Ramos (cell line): ENCODE measurements around the gene CLSTN3.
"Not testable (repeated sequence)": the region's sequence is repeated elsewhere in the genome, so short reads cannot be mapped to it uniquely, and the experiment has no call there.

Experiments used
- in situ Hi-C: fragments of 300-500 bp; cut with MboI; formaldehyde crosslinking; loops from one replicate; pipeline ENCODE4 v1.14.3; 2022; ENCODE audit warnings: low sequenced_read_pairs; ENCODE audit not compliant: unreplicated experiment

The CLSTN3 gene

GRCh38 chr12:7178481-7178880 is 48.3 kb downstream of the CLSTN3 start:
- in situ Hi-C loops, result no loop called here

- in situ Hi-C loops, result no loop called here
These were observed 50.5 kb downstream of the CLSTN3 start for GRCh38 chr12:7180685-7181084.

- in situ Hi-C loops, result not testable (repeated sequence)
These were observed 55.9 kb downstream of the CLSTN3 start for GRCh38 chr12:7186058-7186457.

GRCh38 chr12:7188562-7189397 is 58.6 kb downstream of the CLSTN3 start:
- in situ Hi-C loops, result no loop called here

- in situ Hi-C loops, result no loop called here
These were observed 59.5 kb downstream of the CLSTN3 start, which contains the start of gene PEX5 for GRCh38 chr12:7189398-7190267. PEX5 (plus strand) TSS chr12:7189686; CDS start chr12:7190378, 692 bp downstream.

GRCh38 chr12:7190268-7191055 is 60.3 kb downstream of the CLSTN3 start:
- in situ Hi-C loops, result no loop called here

GRCh38 chr12:7193674-7194073 is 63.5 kb downstream of the CLSTN3 start:
- in situ Hi-C loops, result no loop called here

- in situ Hi-C loops, result no loop called here
These were observed 67.7 kb downstream of the CLSTN3 start for GRCh38 chr12:7197841-7198240.

GRCh38 chr12:7203109-7203508 is 72.9 kb downstream of the CLSTN3 start:
- in situ Hi-C loops, result no loop called here

- in situ Hi-C loops, result no loop called here
These were observed 74.9 kb downstream of the CLSTN3 start for GRCh38 chr12:7205091-7205490.

GRCh38 chr12:7206691-7207090 is 76.5 kb downstream of the CLSTN3 start:
- in situ Hi-C loops, result no loop called here

GRCh38 chr12:7207866-7208625 is 77.9 kb downstream of the CLSTN3 start:
- in situ Hi-C loops, result no loop called here
